ENCODE measurements around the gene MYO9B.

MYO9B gene

DNA sequence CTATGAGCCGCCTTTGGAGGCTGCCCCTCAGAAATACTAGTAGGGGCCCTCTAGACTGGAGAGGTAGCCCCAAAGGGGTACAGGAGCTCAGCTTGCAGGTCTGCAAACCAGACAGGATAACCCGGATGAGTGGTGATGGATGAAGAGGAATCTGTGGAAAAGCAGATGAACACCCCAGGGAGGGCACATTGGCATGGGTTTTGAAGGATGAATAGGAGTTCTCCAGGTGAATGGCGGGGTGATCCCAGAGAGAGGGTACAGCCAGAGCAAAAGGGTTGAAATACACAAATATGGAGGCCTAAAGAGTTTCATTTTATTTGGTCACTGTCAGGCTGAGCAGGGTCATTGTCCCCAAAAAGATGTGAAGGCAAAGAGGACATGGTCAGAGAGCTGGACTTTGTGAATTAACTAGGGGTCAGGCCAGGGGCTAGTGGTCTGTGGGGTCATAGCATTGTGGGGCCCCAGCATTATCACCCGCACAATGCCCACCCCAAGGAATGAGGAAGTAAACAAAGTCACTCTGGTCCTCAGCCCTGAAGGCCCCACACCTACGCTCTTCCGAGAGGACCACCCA, 165.3 kb downstream of the MYO9B start:
- DNase-seq, result no peak
- Mint-ChIP-seq H3K4me1 (peaks cover 3% of the 10 kb centered on the region), H3K27ac (no peak overlapping the region), H3K9me3 (no peaks in the 10 kb centered on the region), H3K4me3 (no peak overlapping the region), H3K27me3 (no peaks in the 10 kb centered on the region), H3K36me3 (ENCODE audit: low read depth) (no peaks in the 10 kb centered on the region)
- no peak for ATAC-seq

DNA sequence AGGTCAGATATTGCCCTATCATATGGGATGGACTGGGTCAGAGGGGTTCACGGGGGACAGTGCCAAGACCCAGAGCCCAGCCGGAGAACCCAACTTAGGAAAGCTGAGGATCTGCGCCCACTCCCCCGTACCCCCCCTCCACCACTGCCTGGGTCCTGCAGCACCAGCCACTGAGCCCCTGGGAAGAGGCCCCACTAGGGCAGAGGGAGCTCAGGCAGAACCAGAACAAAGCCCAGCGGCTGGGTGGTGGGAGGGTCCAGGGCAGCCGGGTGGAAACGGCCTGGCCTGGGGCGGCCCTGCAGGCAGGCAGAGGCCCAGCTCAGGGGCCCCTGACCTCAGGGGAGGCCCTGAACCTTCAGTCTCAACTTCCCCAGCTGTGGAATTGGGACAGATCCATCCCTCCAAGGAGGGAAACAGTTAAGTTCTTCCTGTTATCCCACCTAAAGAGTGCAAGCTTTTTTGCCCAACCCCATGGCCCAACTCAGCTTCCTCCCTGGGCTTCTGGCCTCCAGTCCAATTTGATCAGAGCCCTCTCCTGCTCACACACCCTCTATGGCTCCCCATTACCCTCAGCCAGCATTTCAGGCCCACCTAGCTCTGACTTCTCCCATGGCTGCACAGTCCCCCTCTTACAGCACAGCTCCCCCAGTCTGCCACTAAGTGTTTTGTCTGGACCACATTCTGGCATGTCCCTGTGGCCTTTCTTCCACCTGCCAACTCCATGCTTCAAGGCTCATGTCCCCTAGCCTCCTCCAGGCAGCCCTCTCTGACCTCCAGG, 167.0 kb downstream of the MYO9B start:
- Mint-ChIP-seq H3K9me3 (no peaks in the 10 kb centered on the region), H3K27ac (no peak overlapping the region), H3K4me3 (no peak overlapping the region), H3K36me3 (ENCODE audit: low read depth) (no peaks in the 10 kb centered on the region), H3K4me1 (peaks cover 12% of the 10 kb centered on the region), H3K27me3 (peaks cover 4% of the 10 kb centered on the region)
- DNase-seq (no peak), ATAC-seq (no peak)

DNA sequence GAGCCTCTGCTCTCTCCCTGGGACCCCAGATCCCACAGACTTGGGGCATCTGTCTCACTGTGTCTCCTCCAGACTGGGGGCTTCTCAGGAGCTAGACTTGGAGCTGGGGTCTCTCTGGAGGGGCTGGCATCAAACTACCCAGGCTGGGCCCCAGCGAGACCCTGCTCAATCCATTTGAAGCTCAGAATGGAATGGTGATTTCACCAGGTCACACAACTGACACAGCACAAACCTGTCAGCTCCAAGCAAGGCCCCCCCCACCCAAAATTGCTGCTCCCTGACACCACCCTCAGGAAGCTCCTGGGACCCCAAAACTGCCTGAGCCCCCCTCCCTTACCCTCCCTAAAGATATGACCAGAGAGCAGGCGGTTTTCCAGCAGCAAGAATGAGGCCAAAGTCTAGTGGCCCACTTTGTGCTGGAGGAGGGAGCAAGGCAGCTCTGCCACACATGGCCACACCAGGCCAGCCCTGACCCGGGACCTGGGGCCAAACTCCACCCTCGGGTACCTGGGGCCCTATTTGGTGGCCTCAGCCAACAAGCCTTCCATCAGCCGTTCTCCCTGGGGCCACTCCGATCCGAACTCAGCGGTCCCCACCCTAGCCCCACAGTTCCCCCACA, 167.7 kb downstream of the MYO9B start:
- DNase-seq (no peak), ATAC-seq (no peak)
- Mint-ChIP-seq H3K27ac (no peak overlapping the region), H3K9me3 (no peaks in the 10 kb centered on the region), H3K4me3 (no peak overlapping the region), H3K4me1 (peaks cover 12% of the 10 kb centered on the region), H3K36me3 (ENCODE audit: low read depth) (no peaks in the 10 kb centered on the region), H3K27me3 (peaks cover 4% of the 10 kb centered on the region)

DNA sequence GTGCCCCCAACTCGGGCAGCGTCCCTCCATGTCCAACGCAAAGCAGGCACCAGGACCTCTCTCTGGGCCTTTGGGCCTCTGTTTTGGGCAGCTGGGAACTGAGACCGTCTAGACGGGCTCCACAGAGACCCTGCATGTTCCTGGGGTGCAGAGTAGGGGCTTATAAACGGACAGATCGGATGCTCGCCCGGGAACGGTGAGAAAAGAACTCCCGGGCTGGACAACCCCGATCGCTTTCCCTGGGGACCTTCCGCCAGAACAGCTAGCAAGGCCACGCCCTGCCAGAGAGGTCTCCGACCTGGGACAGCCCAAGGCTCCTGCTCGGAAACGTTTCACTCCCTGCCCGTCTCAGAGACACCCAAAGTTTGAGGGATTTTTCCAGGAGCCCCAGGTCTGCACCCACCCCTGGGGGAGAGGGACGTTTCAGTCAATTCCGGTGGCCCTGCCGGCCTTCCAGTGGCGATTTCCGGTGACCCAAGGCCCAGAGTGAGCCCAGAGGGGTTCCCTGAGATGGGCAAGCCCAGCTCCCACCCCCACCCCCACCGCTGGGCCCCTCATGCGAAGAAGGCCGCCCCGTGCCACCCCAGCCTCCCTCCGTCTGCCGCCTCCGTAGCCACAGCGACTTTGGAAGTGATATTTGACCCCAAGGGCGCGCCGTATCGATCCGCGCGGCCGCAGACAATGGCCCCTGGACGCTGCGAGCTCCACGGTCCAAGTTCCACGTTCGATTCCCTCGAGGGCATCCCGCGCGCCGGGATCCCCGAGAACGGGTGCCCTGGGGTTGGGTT, 168.4 kb downstream of the MYO9B start:
- Mint-ChIP-seq H3K9me3 (no peaks in the 10 kb centered on the region), H3K4me1 (peaks cover 12% of the 10 kb centered on the region), H3K27me3 (peaks cover 4% of the 10 kb centered on the region), H3K4me3 (peak overlapping the region; percentile 42), H3K36me3 (ENCODE audit: low read depth) (no peaks in the 10 kb centered on the region), H3K27ac (no peak overlapping the region)
- no peak for ATAC-seq
- no peak for DNase-seq

DNA sequence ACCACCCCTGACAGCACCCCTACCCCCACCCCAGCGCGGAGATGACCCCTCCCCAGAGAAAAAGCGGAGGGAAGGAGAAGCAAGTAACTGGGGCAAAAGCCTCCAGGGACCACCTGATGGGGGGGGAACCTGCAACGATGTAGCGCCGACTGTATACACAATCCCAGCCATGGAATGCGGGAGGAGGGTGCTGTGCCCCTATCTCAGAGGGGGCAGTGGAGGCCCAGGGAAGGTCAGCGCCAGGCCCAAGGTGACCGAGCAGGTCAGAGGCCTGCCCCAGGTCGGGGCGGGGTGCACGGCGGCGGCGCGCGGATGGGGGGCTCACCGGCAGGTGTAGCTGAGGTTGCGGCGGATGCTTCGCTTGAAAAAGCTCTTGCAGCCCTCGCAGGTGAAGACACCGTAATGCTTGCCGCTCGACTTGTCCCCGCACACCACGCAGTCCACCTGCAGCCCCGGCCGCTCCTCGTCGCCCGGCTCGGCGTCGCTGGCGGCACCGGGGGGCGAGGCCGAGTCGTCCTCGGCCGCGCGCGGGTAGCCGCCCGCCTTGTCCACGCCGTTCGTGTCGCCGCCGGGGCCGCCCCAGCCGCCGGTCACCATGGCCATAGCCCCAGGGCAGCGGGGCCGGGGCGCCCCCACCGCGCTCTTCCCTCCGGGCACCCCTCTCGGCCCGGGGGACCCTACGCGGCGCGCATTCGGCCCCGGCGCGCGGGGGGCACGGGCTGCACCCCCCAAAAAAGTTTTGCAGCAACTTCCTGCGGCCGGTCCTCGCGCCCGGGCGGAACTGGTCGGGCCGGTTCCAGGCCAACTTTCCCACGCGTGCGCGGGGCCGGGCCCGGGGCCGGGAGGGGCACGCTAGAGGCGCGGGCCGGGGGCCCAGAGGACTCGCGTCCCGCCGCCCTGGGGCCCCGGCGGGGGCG, 169.3 kb downstream of the MYO9B start:
- Mint-ChIP-seq H3K27ac (no peak overlapping the region), H3K4me3 (peak overlapping the region; percentile 42), H3K9me3 (no peaks in the 10 kb centered on the region), H3K4me1 (peaks cover 12% of the 10 kb centered on the region), H3K27me3 (peaks cover 4% of the 10 kb centered on the region), H3K36me3 (ENCODE audit: low read depth) (no peaks in the 10 kb centered on the region)
- no peak for ATAC-seq
- no peak for DNase-seq

DNA sequence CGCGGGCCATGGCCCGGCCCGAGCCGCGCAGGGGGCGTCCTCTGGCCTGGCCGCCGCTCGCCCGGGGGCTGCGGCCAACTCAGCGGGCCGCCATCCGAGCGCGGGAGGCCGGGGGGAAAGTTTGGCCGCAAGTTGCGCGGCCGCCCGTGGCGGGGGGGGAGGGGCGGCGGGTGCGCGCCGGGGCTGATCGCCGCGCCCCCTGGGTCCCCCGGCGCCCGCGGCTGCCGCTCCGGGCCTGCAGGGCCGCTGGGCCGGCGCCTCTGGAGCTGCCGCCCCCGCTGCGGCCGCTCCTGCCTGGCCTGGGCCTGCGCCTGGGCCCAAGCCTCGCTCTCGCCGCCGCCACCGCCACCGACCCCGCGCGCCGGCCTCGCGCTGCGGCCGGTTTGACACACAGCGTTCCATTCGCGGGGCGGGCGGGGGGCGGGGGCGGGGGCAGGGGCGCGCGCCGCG, 170.0 kb downstream of the MYO9B start, which contains the start of gene NR2F6:
Gene NR2F6 (minus strand): TSS at position 385 of the 450 bp plus-strand sequence. CDS start 699 bp downstream, outside the sequence.
- Mint-ChIP-seq H3K27me3 (peaks cover 4% of the 10 kb centered on the region), H3K36me3 (ENCODE audit: low read depth) (no peaks in the 10 kb centered on the region), H3K4me3 (peak within 1 kb of the TSS; percentile 73), H3K4me1 (peaks cover 12% of the 10 kb centered on the region), H3K9me3 (no peaks in the 10 kb centered on the region), H3K27ac (no peak within 1 kb of the TSS)
- no peak for DNase-seq
- no peak for ATAC-seq

DNA sequence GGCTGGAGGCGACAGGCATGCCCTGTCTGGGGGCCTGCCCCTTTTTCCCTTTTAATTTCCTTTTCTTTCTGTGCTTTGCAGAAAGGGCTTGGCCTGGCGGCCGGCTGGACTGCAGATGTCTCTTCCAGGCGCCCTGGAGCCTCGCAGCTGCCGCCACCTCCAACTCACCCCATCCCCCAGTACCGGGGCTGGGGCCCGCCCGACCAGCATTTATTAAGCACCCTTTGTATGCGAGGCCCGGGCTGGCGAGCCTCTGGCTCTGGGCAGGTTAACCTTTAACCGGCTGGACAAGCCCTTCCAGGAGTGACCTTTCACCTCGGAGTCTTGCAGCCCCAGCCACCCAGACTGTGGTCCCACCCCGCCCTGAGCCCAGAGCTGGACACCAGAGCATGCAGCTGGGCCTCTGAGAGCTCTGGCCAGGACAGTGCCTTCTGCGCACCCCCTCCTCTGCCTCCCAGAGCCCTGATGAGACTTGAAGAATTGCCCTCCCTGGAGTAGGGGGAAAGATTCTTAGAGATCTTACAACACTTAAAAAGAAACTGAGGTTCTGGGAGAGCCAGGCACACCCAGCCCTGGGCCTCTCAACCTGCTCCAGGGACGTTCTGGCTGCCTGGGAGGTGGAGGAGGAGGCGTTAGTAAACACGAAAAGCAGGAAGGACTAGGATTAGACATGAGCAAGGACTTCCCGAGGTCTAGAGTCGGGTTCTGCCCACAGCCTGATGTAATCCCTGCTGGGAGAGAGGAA, 171.3 kb downstream of the MYO9B start:
- Mint-ChIP-seq H3K36me3 (ENCODE audit: low read depth) (no peaks in the 10 kb centered on the region), H3K4me3 (peak overlapping the region; percentile 73), H3K9me3 (no peaks in the 10 kb centered on the region), H3K4me1 (peaks cover 12% of the 10 kb centered on the region), H3K27ac (no peak overlapping the region), H3K27me3 (peaks cover 4% of the 10 kb centered on the region)
- ATAC-seq (no peak), DNase-seq (no peak)

DNA sequence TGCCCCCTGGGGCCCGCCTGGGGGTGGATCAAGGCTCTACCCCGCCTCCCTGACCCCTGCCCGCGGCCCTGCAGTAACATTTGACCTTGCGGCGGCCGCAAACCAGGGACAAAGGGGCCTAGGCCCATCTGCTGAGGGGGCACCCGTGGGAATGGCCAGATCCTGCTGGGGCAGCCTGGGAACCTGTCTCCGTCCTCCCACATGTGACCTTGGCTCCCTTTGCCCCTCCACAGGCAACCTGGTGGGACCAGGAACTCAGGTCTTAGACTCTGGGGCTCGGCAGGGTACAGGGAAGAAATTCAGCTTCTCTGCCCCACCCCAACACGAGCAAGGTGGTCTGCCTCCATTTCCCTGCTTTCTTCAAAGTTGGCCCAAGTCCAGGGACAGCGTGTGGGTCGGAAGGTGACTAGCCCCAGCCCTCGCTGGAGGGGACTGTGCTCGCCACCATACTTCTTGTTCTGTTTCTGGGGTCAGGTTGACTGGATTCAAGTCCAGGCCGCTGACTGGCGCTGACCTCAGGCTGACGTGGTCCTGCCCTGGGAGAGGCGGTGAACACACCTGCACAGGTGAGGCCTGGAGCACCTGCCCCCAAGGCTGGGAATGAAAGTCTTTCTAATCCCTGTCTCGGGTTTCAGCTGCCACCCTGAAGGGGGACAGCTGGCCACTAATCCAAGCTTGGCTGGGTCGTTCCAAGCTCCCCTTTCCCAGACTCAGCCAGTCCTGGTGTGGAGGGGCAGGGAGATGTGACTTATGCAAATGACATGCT, 172.6 kb downstream of the MYO9B start:
- H3K36me3 Mint-ChIP-seq (ENCODE audit: low read depth), result no peaks in the 10 kb centered on the region
- no peak overlapping the region for H3K27ac Mint-ChIP-seq
- DNase-seq (no peak), ATAC-seq (no peak)
- no peak overlapping the region for H3K4me3 Mint-ChIP-seq
- peaks cover 12% of the 10 kb centered on the region for H3K4me1 Mint-ChIP-seq
- H3K27me3 Mint-ChIP-seq, result peaks cover 4% of the 10 kb centered on the region
- H3K9me3 Mint-ChIP-seq, result no peaks in the 10 kb centered on the region

DNA sequence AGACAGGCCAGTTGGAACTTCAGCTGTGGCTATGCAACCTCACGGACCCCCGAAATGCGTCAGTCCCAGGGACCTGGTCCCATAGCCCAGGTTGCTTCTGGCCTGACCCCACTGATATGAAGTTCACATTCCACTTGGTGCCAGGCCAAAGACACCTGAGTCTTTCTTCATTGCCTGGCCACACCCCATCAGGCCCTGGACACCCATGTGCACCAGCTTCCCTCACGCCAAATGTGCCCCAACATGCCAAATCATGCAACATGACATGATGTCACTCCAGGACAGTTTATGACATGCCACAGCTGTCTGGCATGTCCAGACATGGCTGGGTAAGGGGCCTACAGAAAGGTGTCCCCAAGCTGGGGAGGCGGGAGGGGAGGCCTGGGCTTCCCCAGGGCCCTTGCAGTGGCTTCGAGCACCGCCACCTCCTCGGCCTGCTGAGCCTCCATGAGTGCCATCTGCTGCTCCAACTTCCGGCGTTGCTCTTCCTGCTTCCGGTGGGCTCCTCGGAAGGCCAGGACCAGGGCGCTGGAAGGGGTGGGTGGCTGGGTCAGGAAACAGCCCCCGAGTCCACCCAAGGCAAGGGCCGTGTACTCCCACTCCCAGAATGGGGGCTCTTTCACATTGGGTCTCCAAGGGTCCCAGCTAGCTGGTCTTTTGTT, 174.4 kb downstream of the MYO9B start:
- Mint-ChIP-seq H3K36me3 (ENCODE audit: low read depth) (no peaks in the 10 kb centered on the region), H3K9me3 (no peaks in the 10 kb centered on the region), H3K27ac (no peak overlapping the region), H3K4me1 (peaks cover 8% of the 10 kb centered on the region), H3K27me3 (peaks cover 4% of the 10 kb centered on the region), H3K4me3 (no peak overlapping the region)
- ATAC-seq (no peak), DNase-seq (no peak)

DNA sequence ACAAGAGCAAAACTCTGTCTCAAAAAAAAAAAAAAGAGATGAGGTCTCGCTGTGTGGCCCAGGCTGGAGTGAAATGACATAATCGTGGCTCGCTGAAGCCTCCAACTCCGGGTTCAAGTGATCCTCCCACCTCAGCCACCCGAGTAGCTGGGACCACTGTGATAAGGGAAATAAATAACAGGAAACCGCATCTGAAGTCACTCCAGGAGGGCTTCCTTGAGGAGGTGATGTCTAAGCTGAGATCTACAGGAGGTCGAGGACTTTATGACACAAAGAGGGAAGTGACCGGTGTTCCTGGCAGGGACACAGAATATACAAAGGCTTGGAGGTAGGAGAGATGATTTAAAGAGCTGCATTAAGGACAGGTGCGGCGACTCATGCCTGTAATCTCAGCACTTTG, 179.1 kb downstream of the MYO9B start:
- no peaks in the 10 kb centered on the region for H3K4me1 Mint-ChIP-seq
- H3K27ac Mint-ChIP-seq, result no peak overlapping the region
- no peak for DNase-seq
- no peaks in the 10 kb centered on the region for H3K27me3 Mint-ChIP-seq
- H3K36me3 Mint-ChIP-seq (ENCODE audit: low read depth), result no peaks in the 10 kb centered on the region
- ATAC-seq, result no peak
- no peak overlapping the region for H3K4me3 Mint-ChIP-seq
- H3K9me3 Mint-ChIP-seq, result no peaks in the 10 kb centered on the region

DNA sequence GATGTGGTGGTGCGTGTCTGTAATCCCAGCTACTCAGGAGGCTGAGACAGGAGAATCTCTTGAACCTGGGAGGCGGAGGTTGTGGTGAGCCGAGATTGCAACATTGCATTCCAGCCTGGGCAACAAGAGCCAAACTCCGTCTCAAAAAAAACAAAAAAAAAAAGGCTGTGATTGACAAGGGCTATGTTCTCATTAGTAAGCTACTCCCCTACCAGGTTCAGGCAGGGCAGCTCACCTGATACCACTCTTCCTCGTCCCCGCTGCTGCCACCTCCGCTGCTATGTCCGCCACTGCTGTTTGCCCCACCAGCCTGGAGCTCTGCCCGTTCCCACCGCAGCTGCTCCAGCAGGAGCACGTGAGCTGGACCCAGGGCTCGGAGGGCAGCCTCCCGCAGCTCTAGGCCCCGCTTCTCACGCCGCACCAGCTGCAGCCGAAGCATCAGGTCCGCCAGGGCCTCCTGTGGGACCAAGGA, 179.6 kb downstream of the MYO9B start:
- H3K9me3 Mint-ChIP-seq, result no peaks in the 10 kb centered on the region
- no peak overlapping the region for H3K4me3 Mint-ChIP-seq
- H3K27ac Mint-ChIP-seq, result no peak overlapping the region
- DNase-seq (no peak), ATAC-seq (no peak)
- H3K27me3 Mint-ChIP-seq, result no peaks in the 10 kb centered on the region
- H3K36me3 Mint-ChIP-seq (ENCODE audit: low read depth), result no peaks in the 10 kb centered on the region
- H3K4me1 Mint-ChIP-seq, result no peaks in the 10 kb centered on the region

DNA sequence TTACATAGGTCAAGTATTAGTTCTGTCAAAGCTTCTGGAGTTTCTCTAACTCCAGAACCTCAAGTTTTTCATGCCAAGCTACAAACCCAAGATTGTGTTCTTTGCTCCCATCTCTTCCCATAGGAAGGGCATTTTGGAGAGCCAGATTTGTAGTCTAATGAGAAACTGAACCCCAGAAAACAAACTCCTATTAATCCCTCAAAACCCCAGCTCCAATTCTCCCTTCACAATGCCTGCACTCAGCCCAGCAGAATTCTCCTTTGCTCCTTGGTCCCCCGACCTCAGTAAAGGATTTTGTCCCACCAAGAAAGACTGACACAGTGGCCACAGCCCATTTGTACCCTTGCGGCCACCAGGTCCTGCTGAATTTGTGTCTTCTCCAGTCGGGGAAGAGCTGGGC, 180.6 kb downstream of the MYO9B start:
- H3K27me3 Mint-ChIP-seq, result peaks cover 3% of the 10 kb centered on the region
- no peak overlapping the region for H3K4me3 Mint-ChIP-seq
- peaks cover 5% of the 10 kb centered on the region for H3K4me1 Mint-ChIP-seq
- H3K27ac Mint-ChIP-seq, result no peak overlapping the region
- DNase-seq, result no peak
- no peak for ATAC-seq
- H3K9me3 Mint-ChIP-seq, result no peaks in the 10 kb centered on the region
- H3K36me3 Mint-ChIP-seq (ENCODE audit: low read depth), result no peaks in the 10 kb centered on the region
